Common myeloid progenitor, CD34-positive (primary cell): ENCODE results near the gene FREM2.

Experiments
- CTCF ChIA-PET: fragments of 350-600 bp; sonication (Branson Sonifier 250); formaldehyde crosslinking; loops from one replicate; lab custom pipeline; 2021; ENCODE audit warnings: antibody characterized with exemption; lab: Charles Lee
- POLR2A ChIA-PET: fragments of 350-600 bp; sonication (Branson Sonifier 250); formaldehyde crosslinking; loops from one replicate; lab custom pipeline; 2021; ENCODE audit warnings: antibody characterized with exemption; lab: Charles Lee
- DNase-seq, 3 donors: peaks; one replicate each; pipeline versions ENCODE4 v3.0.0 to v3.0.0-alpha.2; 2013
- H3K27ac ChIP-seq, 2 experiments: 1 replicate in 1 of 2; 2 replicates in 1 of 2; pipeline ENCODE4 v1.7.0; 2013; ENCODE audit warnings: inconsistent platforms in 2 of 2, low read length in 2 of 2, mild to moderate bottlenecking in 2 of 2, low read depth in 1 of 2, moderate library complexity in 1 of 2; ENCODE audit not compliant: severe bottlenecking in 2 of 2, insufficient read depth in 1 of 2, poor library complexity in 1 of 2
- H3K27me3 ChIP-seq, 5 experiments: replicated peaks in 2 of 5; 1 replicate in 3 of 5; 2 replicates in 2 of 5; pipeline versions ENCODE4 v1.6.1 to v1.7.0; 2013; ENCODE audit warnings: low read length in 4 of 5, mild to moderate bottlenecking in 2 of 5, moderate library complexity in 2 of 5, inconsistent platforms in 1 of 5; ENCODE audit not compliant: insufficient read depth in 5 of 5, control insufficient read depth in 4 of 5
- H3K36me3 ChIP-seq, 4 experiments: 1 replicate in 2 of 4; 2 replicates in 2 of 4; pipeline versions ENCODE4 v1.6.1 to v1.7.0; 2013; ENCODE audit warnings: low read length in 3 of 4, control low read depth in 1 of 4, mild to moderate bottlenecking in 1 of 4; ENCODE audit not compliant: control insufficient read depth in 4 of 4, insufficient read depth in 4 of 4
- H3K4me1 ChIP-seq, 4 experiments: 1 replicate in 3 of 4; 2 replicates in 1 of 4; pipeline versions ENCODE4 v1.6.1 to v1.7.1; 2013; ENCODE audit warnings: low read length in 3 of 4, mild to moderate bottlenecking in 3 of 4, control low read depth in 1 of 4, inconsistent platforms in 1 of 4, moderate library complexity in 1 of 4; ENCODE audit not compliant: control insufficient read depth in 4 of 4, insufficient read depth in 4 of 4; ENCODE audit errors: control extremely low read depth in 1 of 4
- H3K4me3 ChIP-seq, 7 experiments: 1 replicate in 4 of 7; 2 replicates in 3 of 7; pipeline versions ENCODE4 v1.5.1 to v1.7.0; 2013; ENCODE audit warnings: mild to moderate bottlenecking in 7 of 7, low read length in 6 of 7, moderate library complexity in 6 of 7, inconsistent platforms in 2 of 7, low read depth in 2 of 7, control low read depth in 1 of 7; ENCODE audit not compliant: insufficient read depth in 4 of 7, control insufficient read depth in 1 of 7; ENCODE audit errors: extremely low read depth in 1 of 7
- H3K9me3 ChIP-seq, 5 experiments: 1 replicate in 4 of 5; 2 replicates in 1 of 5; pipeline versions ENCODE4 v1.6.1 to v1.7.1; 2013; ENCODE audit warnings: low read length in 4 of 5, mild to moderate bottlenecking in 2 of 5, inconsistent platforms in 1 of 5, low read depth in 1 of 5, moderate library complexity in 1 of 5; ENCODE audit not compliant: control insufficient read depth in 4 of 5, insufficient read depth in 2 of 5; ENCODE audit errors: control extremely low read depth in 1 of 5
- WGBS: methylation state at CpG from one replicate; pipeline ENCODE4 v1.1.5; 2013; ENCODE audit not compliant: insufficient coverage; 5-methylcytosine and 5-hydroxymethylcytosine counted together

The FREM2 gene

DNA sequence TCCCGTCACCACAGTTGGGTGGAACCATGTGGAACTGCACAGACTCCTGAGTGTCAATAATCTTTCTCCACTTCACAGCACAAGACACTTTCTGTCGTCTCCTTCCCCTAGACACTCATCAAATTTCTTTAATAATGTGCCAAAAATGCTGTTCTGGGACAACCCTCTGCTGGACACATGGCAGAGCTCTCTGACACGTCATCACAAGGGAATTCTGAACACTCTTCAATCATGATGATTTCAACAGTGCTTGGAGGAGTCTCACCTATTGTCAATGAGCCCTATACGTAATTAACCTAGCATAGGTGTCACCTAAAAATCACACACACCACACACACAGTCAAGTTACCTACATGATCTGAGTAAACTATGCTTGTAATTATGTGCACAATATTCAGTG is 162.4 kb downstream of the FREM2 start:
- no peak overlapping the region for H3K4me3 ChIP-seq
- no peaks in the 10 kb centered on the region for H3K4me1 ChIP-seq
- no peaks in the 10 kb centered on the region for H3K9me3 ChIP-seq
- DNase-seq, result no peak
- no peaks in the 10 kb centered on the region for H3K36me3 ChIP-seq
- 94% methylated on average over 3 of the region's 4 CpGs for whole genome bisulfite sequencing
- CTCF ChIA-PET, result no interaction called here
- H3K27me3 ChIP-seq, result no peaks in the 10 kb centered on the region
- POLR2A ChIA-PET, result no interaction called here
- no peak overlapping the region for H3K27ac ChIP-seq

DNA sequence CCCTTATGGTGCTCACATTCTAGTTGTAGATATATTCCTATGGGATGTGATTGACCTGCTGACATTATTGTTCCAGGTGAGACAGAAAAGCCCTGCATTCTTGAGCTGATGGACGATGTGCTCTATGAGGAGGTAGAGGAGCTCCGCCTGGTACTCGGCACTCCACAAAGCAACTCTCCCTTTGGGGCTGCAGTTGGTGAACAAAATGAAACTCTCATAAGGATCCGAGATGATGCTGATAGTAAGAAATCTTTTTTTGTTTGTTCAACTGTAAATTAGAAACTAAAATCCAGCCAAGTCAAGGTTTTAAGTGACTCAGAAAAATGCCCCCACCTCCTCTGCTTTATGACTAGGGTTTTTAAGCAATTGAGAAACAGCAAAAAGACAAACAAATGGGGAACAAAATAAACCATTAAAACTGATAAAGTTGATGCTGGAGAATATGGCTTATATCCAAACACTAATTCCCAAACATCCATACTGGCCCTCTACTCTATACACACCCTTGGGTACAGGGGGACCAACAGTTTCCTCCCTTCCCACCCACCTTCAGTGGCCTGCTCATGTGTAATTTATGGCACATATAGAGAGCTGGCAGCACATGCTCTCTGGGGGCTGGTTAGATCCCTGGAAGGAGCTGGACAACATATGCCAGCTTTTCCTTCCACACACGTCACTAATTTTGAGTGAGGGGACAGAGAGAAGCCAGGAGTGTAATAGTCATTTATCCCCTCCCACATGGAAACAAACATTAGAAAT is 164.2 kb downstream of the FREM2 start:
- H3K27me3 ChIP-seq, result no peaks in the 10 kb centered on the region
- 100% methylated on average over 1 of the region's 5 CpGs for WGBS
- H3K36me3 ChIP-seq, result no peaks in the 10 kb centered on the region
- H3K27ac ChIP-seq, result no peak overlapping the region
- H3K9me3 ChIP-seq, result no peaks in the 10 kb centered on the region
- no peaks in the 10 kb centered on the region for H3K4me1 ChIP-seq
- CTCF ChIA-PET, result no interaction called here
- DNase-seq, result no peak
- POLR2A ChIA-PET, result no interaction called here
- H3K4me3 ChIP-seq, result no peak overlapping the region

DNA sequence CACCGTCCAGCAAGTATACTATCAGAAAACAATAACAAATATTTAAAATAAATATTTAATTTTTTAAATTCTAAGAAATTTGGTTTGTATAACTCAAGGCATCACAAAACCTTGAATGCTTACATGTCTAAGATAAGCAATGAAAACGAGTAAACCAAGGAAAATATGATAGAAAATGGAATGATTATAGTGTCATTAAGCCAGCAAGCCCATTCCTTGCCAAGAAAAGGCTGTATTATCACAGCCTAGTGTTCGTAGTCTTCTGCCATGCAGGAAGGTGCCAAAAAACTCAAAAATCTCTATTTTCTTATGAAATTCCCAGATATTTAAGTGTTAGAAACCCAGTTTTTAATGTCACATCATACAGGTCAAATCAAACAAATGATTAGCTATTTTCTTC is 167.3 kb downstream of the FREM2 start:
- POLR2A ChIA-PET, result no interaction called here

DNA sequence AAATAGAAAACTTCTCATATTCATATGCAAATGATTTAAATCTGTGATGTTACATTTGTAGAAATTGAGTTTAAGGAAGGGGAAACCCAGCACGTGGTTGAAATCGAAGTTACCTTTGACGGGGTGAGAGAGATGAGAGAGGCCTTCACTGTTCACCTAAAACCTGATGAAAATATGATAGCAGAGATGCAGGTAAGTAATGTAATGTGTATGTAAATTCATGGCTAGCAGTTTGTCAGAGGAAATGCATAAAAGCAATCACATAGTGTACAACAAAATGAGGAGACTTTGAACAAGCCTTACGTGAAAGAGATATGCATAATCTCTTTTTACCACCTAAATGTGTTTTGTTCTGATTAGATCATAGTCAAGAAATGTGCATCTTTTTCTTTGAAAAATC is 169.2 kb downstream of the FREM2 start:
- ChIA-PET POLR2A (no interaction called here), CTCF (no interaction called here)
- no peaks in the 10 kb centered on the region for H3K36me3 ChIP-seq
- H3K27ac ChIP-seq, result no peak overlapping the region
- no peak for DNase-seq
- no peak overlapping the region for H3K4me3 ChIP-seq
- H3K9me3 ChIP-seq, result no peaks in the 10 kb centered on the region
- 83% methylated on average over 3 of the region's 4 CpGs for WGBS
- H3K4me1 ChIP-seq, result no peaks in the 10 kb centered on the region
- H3K27me3 ChIP-seq, result peaks cover 0 to 1% (median 0%) of the 10 kb centered on the region in 5 experiments

More for the DNA sequence above, 167.3 kb downstream of the FREM2 start:
- Histone ChIP-seq H3K4me1 (no peaks in the 10 kb centered on the region), H3K27ac (no peak overlapping the region), H3K36me3 (no peaks in the 10 kb centered on the region), H3K27me3 (no peaks in the 10 kb centered on the region), H3K4me3 (no peak overlapping the region), H3K9me3 (no peaks in the 10 kb centered on the region)
- CTCF ChIA-PET, result no interaction called here
- DNase-seq, result no peak
- WGBS, result 100% methylated on average over 2 of the region's 3 CpGs

DNA sequence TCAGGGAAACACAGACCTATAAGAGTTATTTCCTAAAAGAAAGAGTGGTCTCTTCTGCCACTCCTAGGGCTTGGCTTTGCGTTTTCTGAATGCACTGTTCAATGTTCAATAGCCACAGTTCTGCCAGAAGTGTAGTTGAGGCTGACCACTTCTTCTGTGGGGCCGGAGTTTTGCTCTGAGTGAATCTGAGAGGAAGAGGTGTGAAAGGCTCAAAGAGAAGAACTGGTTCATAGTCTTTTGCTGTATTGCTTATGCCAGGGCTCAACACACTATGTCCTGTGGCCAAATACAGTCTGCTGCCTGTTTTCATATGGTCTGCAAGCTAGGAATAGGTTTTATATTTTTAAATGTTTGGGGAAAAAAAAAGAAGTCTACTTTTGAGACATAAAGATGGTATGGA is 175.6 kb downstream of the FREM2 start:
- Histone ChIP-seq H3K27me3 (peaks cover 0 to 1% (median 0%) of the 10 kb centered on the region in 5 experiments), H3K27ac (no peak overlapping the region), H3K36me3 (no peaks in the 10 kb centered on the region), H3K9me3 (no peaks in the 10 kb centered on the region), H3K4me1 (no peaks in the 10 kb centered on the region), H3K4me3 (no peak overlapping the region)
- POLR2A ChIA-PET, result no interaction called here
- CTCF ChIA-PET, result interaction anchor here (1.5 kb wide), 1 partner anchor 15 kb away, joined by 6 read pairs; no protein-coding TSS in a partner anchor
- DNase-seq, result no peak
- 100% methylated on average over 1 of the region's 2 CpGs for WGBS

DNA sequence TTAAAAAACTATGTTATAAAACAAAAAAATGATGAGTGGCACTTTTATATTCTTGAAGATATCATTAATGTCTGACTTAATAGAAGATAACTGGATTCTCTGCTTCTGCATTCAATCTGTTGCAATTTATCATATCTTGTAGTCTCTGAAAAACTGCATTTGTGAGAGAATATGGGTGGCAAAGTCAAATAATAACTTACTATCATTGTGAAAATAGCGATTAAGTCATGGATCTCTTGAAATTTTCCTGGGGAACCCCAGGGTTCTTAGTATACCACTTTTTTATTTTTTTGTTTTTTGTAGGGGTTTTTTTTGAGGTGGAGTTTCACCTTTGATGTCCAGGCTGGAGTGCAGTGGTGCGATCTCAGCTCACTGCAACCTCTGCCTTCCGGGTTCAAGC is 176.7 kb downstream of the FREM2 start:
- Histone ChIP-seq H3K27me3 (peaks cover 0 to 1% (median 0%) of the 10 kb centered on the region in 5 experiments), H3K4me1 (no peaks in the 10 kb centered on the region), H3K9me3 (no peaks in the 10 kb centered on the region), H3K27ac (no peak overlapping the region), H3K4me3 (no peak overlapping the region), H3K36me3 (no peaks in the 10 kb centered on the region)
- ChIA-PET CTCF (no interaction called here), POLR2A (no interaction called here)
- WGBS, result 100% methylated on average over 1 of the region's 3 CpGs
- DNase-seq, result no peak

DNA sequence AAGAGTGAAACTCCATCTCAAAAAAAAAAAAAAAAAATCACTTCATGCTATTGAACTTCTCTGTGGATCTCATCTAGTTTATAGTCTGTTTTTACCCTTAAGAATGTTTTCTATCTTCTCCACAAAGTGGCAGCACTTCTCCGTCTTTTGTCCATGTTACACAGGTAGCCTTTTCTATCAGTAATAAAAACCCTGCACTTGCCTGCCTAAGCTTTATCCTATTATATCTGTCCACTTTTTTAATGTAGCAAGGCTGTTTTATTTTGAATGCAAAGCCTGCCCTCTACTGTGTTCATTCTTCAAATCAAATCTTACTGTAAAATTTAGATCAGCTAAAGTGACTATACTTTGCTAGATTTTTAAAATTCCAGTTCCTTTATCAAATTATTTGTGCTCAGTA is 179.8 kb downstream of the FREM2 start:
- DNase-seq, result no peak
- H3K27ac ChIP-seq, result no peak overlapping the region
- ChIA-PET CTCF (no interaction called here), POLR2A (no interaction called here)
- no peaks in the 10 kb centered on the region for H3K27me3 ChIP-seq
- no peaks in the 10 kb centered on the region for H3K9me3 ChIP-seq
- no CpG with 5 or more reads among the region's 1 CpG for WGBS
- H3K4me3 ChIP-seq, result no peak overlapping the region
- H3K4me1 ChIP-seq, result no peaks in the 10 kb centered on the region
- no peaks in the 10 kb centered on the region for H3K36me3 ChIP-seq
